Fibroblast of skin of left quadriceps (primary cell): Measurements from ENCODE around the gene BICDL1.
"Not testable (repeated sequence)": the region's sequence is repeated elsewhere in the genome, so short reads cannot be mapped to it uniquely, and the experiment has no call there.

Experiments used
- DNase-seq, 2 experiments: peaks; one replicate each; pipeline ENCODE4 v3.0.0-alpha.2; 2013; ENCODE audit warnings: low read depth in 2 of 2

Gene BICDL1

DNA sequence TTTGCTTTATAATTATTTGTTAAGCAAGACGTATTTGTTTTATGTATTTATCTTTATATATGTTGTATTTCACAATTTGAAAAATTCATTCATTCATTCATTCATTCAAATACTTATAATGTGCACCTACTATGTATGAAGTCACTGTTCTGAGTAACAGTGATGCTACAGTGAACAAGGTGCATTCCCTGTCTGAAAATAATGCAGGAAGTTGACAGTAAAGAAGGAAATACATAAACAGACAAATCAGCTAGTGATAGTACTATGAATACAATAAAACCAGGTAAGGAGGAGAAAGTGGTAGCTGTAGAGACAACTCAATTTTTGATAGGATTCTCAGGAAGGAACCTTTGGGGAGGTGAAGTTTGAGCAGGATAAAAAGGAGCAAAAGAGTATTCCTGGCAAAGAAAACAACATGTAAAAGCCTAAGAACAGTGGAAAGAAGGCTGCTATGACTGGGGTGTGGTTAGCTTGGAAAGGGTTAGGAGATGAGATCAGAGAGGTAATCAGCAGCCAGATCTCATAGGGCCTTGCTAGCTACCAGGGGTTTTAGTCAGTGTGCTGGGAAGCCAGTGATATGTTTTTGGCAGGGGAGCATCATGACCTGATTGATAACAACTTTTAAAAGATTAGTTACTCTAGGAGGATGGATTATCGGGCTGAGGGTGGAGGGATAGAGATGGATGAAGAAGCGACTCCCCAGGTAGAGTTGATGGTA is 17.4 kb downstream of the BICDL1 start:
- no peak for DNase-seq

DNA sequence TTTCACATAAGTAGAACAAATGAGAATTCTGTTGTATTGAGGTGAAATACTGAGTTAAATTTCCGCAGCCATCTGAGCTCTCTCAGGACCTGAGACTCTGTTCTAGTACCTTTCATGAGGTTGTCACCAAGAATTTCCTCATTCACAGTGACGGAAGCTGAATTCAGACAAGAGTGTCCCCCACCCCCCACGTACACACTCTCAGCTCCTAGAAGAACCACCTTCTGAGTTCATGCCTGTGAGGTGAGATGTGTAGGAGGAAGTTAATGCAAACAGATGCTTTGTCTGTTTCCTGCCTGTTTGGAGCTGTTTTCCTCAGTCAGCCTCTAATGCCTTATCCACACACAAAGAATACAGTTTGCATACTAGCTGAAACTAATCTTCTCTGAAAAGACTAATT is 18.2 kb downstream of the BICDL1 start:
- DNase-seq = no peak

DNA sequence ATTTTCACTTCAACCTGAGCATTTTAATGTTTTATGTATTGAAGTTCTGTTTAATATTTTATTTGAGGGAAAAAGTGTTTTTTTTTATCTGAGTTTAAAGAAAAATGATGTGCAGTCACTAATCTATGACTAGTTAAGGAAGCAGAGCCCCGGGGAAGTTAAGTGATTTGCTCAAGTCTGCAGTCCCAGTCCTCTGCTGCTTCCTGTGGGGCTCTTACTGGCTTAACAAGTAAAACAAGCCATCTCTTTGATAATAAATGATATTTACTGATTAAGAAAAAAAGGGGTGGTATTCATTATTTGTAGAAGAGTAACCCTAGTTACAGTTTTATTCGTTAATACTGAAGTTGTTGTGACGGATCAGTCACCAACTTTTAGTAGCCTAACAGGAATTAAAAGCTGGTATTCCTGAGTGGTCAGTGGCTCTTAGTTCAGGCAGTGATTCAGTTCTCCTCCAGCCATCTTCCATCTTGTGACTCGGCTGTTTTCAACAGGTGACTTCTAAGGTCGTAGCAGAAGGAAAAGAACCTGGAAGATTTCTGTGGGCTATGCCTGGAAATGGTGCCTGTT is 21.7 kb downstream of the BICDL1 start:
- DNase-seq = no peak

DNA sequence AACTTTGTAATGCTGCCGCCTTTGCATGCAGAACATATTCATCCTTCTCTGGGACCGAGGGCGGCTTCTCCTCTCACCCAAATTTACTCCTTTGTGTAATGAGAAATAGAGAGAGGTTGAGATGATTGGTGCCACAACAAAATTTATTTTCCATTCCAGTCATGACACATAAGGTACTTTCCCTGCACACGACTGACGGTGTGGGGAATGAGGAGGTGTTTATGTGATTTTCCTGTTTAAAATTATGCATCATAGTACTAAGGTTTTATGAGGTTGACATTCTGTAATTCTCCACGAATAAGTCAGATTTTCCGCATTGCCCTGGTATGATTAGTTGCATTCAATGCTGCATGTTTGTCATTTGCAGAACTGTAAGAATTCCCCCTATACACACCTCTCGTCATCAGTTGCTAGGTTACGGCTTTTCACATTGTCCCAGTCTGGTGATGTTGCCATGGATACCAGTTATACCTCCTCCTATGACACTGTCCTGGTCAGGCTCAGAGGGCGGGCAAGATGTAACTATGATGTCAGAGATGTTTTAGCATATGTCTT is 23.1 kb downstream of the BICDL1 start:
- no peak for DNase-seq

DNA sequence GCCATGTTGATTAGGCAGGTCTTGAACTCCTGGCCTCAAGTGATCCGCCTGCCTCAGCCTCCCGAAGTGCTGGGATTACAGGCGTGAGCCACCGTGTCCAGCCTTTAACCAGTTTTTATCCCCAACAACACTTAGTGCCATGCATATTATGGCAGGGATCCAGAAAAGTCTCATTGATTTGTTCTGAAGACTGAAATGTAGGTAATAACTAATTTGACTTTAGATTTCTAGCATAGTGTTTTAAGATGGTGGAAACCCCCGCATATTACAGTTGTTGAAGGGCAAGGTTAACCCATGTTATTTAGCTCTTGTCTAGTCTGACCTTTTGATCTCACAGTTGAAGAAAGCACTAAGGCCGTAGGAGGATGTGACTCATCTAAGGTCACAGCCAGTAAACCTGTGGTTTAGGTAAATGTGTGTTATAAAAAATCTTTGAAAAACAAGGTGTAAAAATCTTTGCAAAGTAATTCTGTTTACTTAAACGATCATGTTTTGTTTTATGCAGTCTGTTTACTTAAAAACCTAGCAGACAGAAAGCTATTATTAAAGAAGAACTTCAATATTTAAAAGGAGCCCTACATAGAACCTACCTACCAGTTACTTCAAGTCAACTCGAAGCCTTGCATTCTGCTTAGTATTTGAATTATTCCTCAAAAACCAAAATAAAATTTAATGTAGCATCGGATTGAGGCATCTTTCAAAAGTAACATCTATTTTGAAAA is 24.8 kb downstream of the BICDL1 start:
- no peak for DNase-seq

DNA sequence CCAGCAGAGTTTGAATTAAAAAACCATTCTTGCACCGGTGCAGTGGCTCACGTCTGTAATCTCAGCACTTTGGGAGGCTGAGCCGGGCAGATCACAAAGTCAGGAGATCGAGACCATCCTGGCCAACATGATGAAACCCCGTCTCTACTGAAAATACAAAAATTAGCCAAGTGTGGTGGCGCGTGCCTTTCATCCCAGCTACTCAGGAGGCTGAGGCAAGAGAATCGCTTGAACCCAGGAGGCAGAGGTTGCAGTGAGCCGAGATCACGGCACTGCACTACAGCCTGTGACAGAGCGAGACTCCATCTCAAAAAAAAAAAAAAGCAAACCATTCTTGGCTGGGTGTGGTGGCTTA is 25.3 kb downstream of the BICDL1 start:
- DNase-seq = not testable (repeated sequence)

DNA sequence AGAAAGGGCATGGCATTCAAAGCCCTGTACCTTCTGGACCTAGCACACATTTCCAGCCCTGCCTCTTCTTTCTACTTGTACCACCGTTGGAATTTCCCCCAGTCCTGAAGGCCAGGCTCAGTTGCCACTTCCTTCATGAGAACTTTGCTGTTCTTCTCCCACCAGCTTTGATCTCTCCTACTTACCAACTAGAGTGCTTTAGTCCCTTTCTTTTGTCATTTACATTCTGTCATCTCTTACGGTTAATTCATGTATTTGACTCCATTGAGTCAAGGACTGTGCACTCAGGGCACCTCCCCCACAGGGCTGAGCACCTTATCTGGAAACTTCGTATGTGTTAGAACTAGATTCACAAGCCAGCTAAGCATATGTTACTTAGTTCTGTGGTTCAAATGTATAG is 26.3 kb downstream of the BICDL1 start:
- DNase-seq = no peak

DNA sequence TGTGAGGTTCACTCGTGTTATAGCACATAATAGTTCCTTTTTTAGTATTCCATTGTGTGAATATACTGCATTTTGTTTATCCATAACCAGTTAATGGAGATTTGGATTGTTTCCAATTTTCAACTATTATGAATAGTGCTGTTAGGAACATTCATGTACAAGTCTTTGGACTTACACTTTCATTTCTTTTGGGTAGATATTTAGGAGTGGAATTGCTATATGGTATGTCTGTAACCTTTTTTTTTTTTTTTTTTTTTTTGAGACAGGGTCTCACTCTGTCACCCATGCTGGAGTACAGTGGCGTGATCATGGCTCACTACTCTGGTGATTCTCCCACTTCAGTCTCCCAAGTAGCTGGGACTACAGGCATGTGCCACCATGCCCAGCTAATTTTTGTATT is 27.2 kb downstream of the BICDL1 start:
- DNase-seq = not testable (repeated sequence)

DNA sequence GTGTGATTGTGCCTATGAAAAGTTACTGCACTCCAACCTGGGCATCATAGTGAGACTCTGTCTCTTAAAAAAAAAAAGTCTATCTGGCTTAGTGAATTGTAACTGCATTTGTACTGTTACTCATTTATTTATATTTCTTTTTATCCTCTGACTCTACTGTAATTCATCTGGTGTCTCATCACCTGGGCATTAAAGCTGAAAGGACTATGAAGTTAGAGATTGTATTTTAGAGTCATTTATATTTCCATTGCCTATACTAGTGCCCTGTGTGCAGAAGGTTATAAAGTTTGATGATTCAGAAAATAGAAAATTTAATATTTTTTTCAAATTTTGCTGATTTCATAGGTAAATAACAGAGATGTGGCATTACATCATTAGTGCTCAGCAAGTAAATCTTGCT is 30.2 kb downstream of the BICDL1 start:
- no peak for DNase-seq

DNA sequence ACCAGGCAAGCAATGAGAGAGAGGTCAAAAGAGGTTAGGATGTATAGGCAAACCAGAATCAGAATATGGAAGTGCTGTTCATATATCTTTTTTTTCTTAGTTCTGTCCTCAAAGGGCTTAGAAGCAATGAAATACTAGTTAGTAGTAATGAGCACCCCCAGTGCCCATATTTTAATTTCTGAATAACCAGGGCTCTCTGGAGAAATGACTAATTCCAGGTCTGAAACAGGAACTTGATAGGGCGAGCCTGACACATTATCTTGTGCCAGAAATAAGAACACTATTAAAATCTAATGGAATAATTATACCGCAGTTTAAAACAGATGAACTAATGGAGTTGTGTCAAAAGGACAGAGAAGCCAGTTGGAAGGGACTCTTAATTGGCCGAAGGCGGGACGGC is 30.9 kb downstream of the BICDL1 start:
- no peak for DNase-seq

DNA sequence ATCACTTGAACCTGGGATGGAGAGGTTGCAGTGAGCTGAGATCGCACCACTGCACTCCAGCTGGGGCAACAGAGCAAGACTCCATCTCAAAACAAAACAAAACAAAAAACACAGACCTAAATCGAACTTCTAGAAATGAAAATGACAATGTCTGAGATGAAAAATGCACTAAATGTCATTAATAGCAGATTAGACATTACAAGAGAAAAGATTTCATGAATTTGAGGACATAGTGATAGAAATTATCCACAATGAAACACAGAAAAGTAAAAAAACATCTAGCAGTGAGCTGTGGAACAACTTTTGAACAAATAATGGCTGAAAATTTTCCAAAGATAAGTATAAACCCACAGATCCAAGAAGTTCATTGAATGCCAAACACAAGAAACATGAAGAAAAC is 35.2 kb downstream of the BICDL1 start:
- DNase-seq = no peak

DNA sequence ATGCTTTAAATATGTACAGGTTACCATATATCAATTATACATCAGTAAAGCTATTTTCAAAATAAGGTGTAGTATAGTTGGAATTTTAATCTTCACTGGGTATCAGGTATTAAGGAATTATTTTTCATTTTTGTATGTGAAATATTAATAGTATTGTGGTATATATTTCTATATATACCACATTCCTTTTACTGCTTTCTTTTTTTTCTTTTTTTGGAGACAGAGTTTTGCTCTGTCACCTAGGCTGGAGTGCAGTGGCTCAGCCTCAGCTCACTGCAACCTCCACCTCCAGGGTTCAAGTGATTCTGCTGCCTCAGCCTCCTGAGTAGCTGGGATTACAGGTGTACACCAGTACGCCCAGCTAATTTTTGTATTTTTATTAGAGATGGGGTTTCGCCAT is 36.6 kb downstream of the BICDL1 start:
- DNase-seq = no peak

DNA sequence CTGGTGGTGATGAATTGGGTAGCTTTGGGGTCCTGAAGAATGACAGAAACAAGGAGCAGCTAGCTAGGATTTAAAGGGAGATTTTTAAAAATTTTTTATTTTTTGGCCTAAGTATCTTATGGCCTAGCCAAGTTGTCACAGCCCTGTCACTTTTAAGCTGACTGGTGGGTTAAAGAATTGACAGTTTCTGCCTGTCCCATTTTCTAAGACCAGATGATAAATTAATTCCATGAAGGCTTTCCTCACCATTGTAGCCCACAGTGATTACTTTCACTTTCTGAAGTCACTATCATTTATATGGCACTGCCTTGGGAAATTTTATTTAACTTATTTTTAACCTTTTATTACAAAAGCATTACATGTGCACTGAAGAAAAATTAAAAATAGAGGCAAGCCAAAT is 43.2 kb downstream of the BICDL1 start:
- DNase-seq = no peak

DNA sequence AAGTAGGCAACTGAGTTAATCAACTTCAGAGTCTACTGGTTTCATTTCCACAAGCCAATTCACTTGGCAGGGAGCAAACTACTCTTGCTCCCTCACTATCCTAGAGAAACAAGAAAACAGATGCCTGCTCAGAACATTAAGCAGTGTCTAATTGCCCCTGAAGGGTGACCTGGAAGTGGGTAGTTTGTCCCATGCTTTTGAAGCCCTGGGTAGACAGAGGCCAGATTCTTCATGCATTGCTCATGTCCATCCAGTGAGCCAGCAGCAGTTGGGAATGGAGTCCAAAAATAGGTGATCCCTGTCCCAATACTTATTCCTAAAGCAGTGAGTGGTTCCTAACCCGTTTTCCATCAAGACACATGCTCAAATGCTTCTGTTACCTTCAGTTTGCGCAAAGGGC is 48.8 kb downstream of the BICDL1 start:
- no peak for DNase-seq

DNA sequence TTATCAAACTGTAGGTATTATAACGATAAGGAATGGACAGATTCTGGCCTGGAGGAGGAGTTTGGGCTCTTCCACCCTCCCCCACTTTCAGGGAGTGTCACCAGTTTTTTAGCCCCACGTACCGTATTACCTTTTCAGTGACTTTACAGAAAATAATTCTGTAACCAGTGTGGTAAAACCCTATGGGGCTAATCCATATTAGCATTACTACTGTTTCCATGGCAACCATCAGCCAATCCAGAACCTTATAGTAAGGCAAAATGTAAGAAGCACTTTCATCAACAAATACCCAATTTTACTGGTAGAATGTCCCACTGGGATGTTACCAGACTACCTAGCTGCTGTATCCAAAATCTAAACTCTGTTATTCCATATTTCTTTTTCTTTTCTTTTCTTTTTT is 50.7 kb downstream of the BICDL1 start:
- DNase-seq = no peak

DNA sequence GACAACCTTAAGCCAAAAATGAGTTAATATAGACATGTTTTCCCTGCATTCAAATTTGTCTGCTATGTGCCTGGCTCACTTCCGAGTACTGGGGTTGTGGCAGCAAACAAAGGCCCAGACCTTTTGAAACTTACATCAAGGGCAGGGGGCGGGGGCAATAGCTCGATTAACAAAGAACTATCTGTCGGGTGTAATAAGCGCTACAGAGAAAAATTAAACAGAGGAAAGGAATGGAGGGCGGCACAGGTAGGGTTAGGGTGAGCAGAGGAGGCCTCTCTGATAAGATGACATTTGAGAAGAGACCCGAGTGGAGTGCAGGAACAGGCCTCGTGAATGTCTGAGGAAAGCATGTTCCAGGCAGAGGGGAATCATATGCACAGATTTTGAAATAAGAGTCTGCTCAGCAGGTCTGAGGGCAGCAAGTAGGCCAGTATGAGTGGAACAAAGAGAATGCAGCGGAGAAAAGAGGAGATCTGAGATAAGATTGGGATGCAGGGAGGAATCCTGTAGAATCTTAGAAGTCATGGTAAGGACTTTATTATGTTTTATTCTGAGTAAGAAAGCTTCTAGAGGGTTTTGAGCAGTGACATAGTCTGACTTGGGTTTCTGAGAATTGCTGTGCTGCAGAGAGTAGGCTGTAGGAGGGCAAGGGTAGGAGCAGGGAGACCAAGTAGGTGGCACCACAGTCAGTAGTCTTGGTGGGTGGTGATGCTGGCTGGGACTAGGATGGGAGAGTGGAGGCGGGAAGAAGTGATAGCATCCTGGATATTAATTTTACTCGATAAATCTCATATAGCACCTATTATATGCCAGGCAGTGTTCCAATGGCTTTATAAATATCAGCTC is 52.6 kb downstream of the BICDL1 start:
- DNase-seq = no peak

DNA sequence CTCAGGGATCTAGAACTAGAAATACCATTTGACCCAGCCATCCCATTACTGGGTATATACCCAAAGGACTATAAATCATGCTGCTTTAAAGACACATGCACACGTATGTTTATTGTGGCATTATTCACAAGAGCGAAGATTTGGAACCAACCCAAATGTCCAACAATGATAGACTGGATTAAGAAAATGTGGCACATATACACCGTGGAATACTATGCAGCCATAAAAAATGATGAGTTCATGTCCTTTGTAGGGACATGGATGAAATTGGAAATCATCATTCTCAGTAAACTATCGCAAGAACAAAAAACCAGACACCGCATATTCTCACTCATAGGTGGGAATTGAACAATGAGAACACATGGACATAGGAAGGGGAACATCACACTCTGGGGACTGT is 56.3 kb downstream of the BICDL1 start:
- DNase-seq = not testable (repeated sequence)

DNA sequence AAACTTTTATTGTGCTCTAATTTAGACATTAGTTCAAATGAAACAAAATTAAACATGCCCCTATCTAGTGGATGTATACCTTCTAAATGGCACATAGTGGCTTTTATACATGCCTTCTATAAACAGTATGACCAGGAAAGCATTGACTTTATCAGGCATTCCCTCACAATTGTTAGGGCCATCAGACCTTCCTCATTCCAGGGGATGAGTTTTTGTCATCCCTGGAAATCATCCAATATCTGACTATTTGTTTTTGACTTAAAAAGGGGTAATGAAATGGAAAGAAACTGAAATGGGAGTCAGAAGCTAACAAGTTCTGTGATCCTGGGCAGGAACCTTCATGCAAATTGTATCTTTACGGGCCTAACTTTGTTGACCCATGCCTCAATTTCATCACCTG is 58.0 kb downstream of the BICDL1 start:
- no peak for DNase-seq

DNA sequence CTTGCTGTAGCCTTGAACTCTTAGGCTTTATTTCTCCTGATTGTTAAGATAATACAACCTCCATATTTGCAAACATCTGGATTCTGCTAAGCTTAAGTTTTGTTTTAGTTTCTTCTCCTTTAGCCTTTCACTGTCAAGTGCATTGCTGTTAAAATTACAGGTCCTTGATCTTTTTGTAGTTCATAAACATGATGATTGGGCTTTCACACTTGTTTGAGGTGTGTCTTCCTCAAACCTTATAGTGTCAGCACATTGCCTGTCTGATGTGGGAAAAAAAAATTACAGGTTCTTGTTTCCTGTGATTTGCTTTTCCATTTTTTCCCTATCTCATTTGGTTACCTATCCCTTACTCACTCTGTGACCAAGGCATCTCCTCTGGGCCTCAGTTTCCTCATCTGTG is 59.2 kb downstream of the BICDL1 start:
- no peak for DNase-seq

DNA sequence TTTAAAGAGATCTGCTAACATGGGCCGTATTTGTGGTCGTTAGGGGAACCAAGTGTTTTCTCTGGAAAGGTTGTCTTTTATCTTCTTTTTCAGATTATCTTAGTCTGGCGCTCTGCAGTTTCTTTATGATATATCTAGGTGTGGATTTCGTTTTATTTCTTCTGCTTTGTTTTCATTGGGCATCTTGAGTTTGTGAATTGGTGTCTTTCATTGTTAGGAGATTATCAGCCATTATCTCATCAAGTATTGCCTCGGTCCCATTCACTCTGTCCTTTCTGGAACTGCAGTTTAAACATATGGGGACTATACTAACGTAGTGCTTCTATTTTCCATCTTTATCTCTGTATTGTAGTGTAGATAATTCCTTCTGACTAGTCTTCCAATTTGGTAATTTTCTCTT is 60.4 kb downstream of the BICDL1 start:
- no peak for DNase-seq

DNA sequence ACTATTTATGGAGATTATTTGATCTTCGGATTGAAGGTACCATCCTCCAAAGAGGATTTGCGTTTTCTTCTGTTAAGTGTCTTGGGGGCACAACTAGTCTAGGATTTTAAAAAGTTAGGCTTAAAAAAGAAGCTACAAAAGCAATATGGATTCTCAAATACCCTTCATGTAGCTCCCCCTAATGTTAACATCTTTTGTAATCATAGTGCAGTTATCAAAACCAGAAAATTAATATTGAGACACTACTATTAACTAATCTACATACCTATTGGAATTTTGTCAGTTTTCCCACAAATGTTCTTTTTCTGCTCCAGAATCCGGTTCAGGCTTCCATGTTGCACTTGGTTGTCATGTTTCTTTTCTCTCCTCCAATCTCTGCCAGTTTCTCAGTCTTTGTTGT is 62.5 kb downstream of the BICDL1 start:
- DNase-seq = no peak

DNA sequence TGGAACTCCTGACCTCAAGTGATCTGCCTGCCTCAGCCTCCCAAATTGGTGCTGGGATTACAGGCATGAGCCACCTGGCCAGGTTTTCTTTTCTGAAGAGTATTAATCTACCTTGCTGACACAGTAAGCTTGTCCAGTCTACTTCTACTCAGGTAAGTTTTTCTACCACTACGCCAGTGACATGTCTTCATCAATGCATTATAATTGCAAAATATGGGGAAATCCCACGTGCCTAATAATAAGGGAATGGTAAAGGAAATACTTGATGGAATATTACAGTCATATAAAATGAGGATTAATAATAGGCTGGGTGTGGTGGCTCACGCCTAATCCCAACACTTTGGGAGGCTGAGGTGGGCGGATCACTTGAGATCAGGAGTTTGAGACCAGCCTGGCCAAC is 65.3 kb downstream of the BICDL1 start:
- DNase-seq = no peak
